ENCODE results near the gene EPAS1. TPM values are rescaled to one million over a fixed set of nuclear protein-coding genes. Genes with fewer than 3 reads are reported as not detected.

The EPAS1 gene
- total RNA-seq, 1 donor from 2014 or later = 4.4 TPM

DNA sequence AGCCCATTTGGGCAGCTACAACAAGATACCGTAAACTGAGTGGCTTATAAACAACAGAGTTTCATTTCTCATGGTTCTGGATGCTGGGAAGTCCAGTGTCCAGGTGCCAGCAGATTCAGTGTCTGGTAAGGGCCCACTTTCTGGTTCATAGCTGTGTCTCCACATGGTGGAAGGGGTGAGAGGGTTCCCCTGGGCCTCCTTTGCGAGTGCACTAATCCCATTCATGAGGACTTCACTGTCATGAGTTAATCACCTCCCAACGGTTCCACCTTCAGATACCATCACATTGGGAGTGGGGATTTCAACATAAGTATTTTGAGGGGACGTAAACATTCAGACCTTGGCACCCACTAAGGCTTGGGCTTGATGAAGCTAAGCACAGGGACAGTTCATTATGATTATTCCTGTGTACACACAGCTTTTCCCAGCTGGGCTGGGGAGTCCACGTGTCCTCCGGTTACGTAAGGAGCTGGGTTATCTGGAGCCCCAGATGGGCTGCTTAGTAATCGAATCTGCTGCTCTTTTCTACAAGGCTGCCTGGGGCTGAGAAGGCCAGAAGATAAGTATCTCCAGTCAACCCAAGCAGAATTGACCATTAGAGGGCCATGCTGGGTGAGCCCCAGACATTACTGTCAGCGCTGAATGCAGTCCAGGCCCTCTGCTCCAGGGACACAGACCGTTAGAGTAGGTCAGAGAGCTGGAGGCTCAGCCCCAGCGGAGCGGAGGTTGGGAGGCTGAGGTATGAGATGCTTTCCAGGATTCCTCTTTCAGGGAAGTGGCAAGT lies 42.7 kb downstream of the EPAS1 start:
- Mint-ChIP-seq H3K27ac (no peak overlapping the region), H3K27me3 (ENCODE audit: low read depth) (no peaks in the 10 kb centered on the region), H3K4me3 (no peak overlapping the region), H3K36me3 (no peaks in the 10 kb centered on the region), H3K9me3 (no peaks in the 10 kb centered on the region), H3K4me1 (peaks cover 26% of the 10 kb centered on the region)
- DNase-seq (ENCODE audit: low spot score in 2 of 2, unreplicated experiment in 2 of 2) = no peak
- TF ChIP-seq, protein P1, sequence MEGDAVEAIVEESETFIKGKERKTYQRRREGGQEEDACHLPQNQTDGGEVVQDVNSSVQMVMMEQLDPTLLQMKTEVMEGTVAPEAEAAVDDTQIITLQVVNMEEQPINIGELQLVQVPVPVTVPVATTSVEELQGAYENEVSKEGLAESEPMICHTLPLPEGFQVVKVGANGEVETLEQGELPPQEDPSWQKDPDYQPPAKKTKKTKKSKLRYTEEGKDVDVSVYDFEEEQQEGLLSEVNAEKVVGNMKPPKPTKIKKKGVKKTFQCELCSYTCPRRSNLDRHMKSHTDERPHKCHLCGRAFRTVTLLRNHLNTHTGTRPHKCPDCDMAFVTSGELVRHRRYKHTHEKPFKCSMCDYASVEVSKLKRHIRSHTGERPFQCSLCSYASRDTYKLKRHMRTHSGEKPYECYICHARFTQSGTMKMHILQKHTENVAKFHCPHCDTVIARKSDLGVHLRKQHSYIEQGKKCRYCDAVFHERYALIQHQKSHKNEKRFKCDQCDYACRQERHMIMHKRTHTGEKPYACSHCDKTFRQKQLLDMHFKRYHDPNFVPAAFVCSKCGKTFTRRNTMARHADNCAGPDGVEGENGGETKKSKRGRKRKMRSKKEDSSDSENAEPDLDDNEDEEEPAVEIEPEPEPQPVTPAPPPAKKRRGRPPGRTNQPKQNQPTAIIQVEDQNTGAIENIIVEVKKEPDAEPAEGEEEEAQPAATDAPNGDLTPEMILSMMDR (IDR thresholded peaks at IDR 0.05; ENCODE audit: unreplicated experiment) = no peak

DNA sequence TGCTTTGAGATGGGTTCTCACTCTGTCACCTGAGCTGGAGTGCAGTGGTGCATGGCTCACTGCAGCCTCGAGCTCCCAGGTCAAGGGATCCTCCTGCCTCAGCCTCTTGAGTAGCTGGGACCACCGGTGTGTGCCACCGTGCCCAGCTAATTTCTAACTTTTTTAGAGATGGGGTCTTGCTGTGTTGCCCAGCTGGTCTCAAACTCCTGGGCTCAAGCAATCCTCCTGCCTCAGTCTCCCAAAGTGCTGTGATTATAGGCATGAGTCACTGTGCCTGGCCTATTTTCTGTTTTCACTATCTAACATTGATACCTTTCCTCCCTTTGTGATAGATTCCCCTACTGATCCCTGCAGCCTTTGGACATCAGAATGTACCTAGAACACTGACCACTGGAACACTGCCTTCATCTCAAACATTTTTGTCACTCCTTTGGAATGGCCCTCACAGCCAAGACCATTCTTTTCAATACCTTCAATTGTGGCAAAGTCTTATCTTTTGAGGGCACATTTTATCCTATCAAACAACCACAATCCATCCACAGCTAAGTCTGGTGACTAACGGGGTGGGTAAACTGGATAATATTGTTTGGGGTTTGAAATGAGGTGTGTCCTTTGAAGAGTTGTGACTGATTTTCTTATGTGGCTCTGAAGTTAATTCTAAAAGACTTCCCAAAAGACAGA lies 43.7 kb downstream of the EPAS1 start:
- TF ChIP-seq, protein P1 (IDR thresholded peaks at IDR 0.05; ENCODE audit: unreplicated experiment) = no peak
- no peaks in the 10 kb centered on the region for H3K27me3 Mint-ChIP-seq (ENCODE audit: low read depth)
- H3K9me3 Mint-ChIP-seq = no peaks in the 10 kb centered on the region
- no peak overlapping the region for H3K27ac Mint-ChIP-seq
- no peak for DNase-seq (ENCODE audit: low spot score in 2 of 2, unreplicated experiment in 2 of 2)
- H3K4me3 Mint-ChIP-seq = no peak overlapping the region
- no peaks in the 10 kb centered on the region for H3K36me3 Mint-ChIP-seq
- H3K4me1 Mint-ChIP-seq = peaks cover 16% of the 10 kb centered on the region

GRCh38 chr2:46342566-46343315 lies 45.5 kb downstream of the EPAS1 start:
- H3K4me1 Mint-ChIP-seq = peaks cover 7% of the 10 kb centered on the region
- no peak overlapping the region for H3K27ac Mint-ChIP-seq
- TF ChIP-seq, protein P1 (IDR thresholded peaks at IDR 0.05; ENCODE audit: unreplicated experiment) = no peak
- no peaks in the 10 kb centered on the region for H3K27me3 Mint-ChIP-seq (ENCODE audit: low read depth)
- no peak for DNase-seq (ENCODE audit: low spot score in 2 of 2, unreplicated experiment in 2 of 2)
- no peaks in the 10 kb centered on the region for H3K9me3 Mint-ChIP-seq
- no peaks in the 10 kb centered on the region for H3K36me3 Mint-ChIP-seq
- no peak overlapping the region for H3K4me3 Mint-ChIP-seq

GRCh38 chr2:46344706-46345105 lies 47.5 kb downstream of the EPAS1 start:
- no peaks in the 10 kb centered on the region for H3K27me3 Mint-ChIP-seq (ENCODE audit: low read depth)
- H3K4me1 Mint-ChIP-seq = peaks cover 7% of the 10 kb centered on the region
- no peaks in the 10 kb centered on the region for H3K9me3 Mint-ChIP-seq
- no peaks in the 10 kb centered on the region for H3K36me3 Mint-ChIP-seq
- TF ChIP-seq, protein P1 (IDR thresholded peaks at IDR 0.05; ENCODE audit: unreplicated experiment) = no peak
- DNase-seq (ENCODE audit: low spot score in 2 of 2, unreplicated experiment in 2 of 2) = no peak
- no peak overlapping the region for H3K27ac Mint-ChIP-seq
- H3K4me3 Mint-ChIP-seq = no peak overlapping the region

GRCh38 chr2:46345775-46346174 lies 48.6 kb downstream of the EPAS1 start:
- Mint-ChIP-seq H3K27me3 (ENCODE audit: low read depth) (no peaks in the 10 kb centered on the region), H3K4me1 (peaks cover 4% of the 10 kb centered on the region), H3K27ac (no peak overlapping the region), H3K36me3 (no peaks in the 10 kb centered on the region), H3K9me3 (no peaks in the 10 kb centered on the region), H3K4me3 (no peak overlapping the region)
- TF ChIP-seq, protein P1 (IDR thresholded peaks at IDR 0.05; ENCODE audit: unreplicated experiment) = no peak
- no peak for DNase-seq (ENCODE audit: low spot score in 2 of 2, unreplicated experiment in 2 of 2)

Measured in mesothelial cell of epicardium (in vitro differentiated cells).